ENCODE data around the gene GPR158. TPM values are rescaled to one million over a fixed set of nuclear protein-coding genes. Genes with fewer than 3 reads are reported as not detected.
"Not testable (repeated sequence)": the region's sequence is repeated elsewhere in the genome, so short reads cannot be mapped to it uniquely, and the experiment has no call there.

GPR158 gene
- total and polyA plus RNA-seq, 7 donors = 0.01 to 0.19 (median 0.06) TPM; not detected in 4

- H3K27ac ChIP-seq = no peak overlapping the region
- H3K4me1 ChIP-seq = no peaks in the 10 kb centered on the region
- no peak overlapping the region for H3K4me3 ChIP-seq
- no peaks in the 10 kb centered on the region for H3K9me3 ChIP-seq
- intact Hi-C loops (cut with DNase I) = no loop called here
- no peaks in the 10 kb centered on the region for H3K27me3 ChIP-seq (ENCODE audit: insufficient read depth in 3 of 3, low read length in 2 of 3)
- ATAC-seq (no peak), DNase-seq (no peak)
- WGBS, 3 donors = 61 to 71% (median 68%) methylated on average over 4 of the region's 4 CpGs
- H3K36me3 ChIP-seq (ENCODE audit: insufficient read depth in 1 of 2, low read depth in 1 of 2) = no peaks in the 10 kb centered on the region
- TF ChIP-seq CTCF (IDR thresholded peaks at IDR 0.05) = no peak
Measured at GRCh38 chr10:25297466-25297865, 122.7 kb downstream of the GPR158 start.

- 59 to 71% (median 64%) methylated on average over 2 of the region's 2 CpGs for WGBS, 3 donors
- Histone ChIP-seq H3K27me3 (ENCODE audit: insufficient read depth in 3 of 3, low read length in 2 of 3) (no peaks in the 10 kb centered on the region), H3K4me1 (no peaks in the 10 kb centered on the region), H3K27ac (no peak overlapping the region), H3K36me3 (ENCODE audit: insufficient read depth in 1 of 2, low read depth in 1 of 2) (no peaks in the 10 kb centered on the region), H3K4me3 (no peak overlapping the region), H3K9me3 (no peaks in the 10 kb centered on the region)
- no peak for TF ChIP-seq CTCF (IDR thresholded peaks at IDR 0.05)
- DNase-seq (no peak), ATAC-seq (no peak)
- intact Hi-C loops (cut with DNase I) = no loop called here
Measured at GRCh38 chr10:25300073-25300472, 125.3 kb downstream of the GPR158 start.

GRCh38 chr10:25304606-25305005 is 129.8 kb downstream of the GPR158 start:
- H3K27ac ChIP-seq = no peak overlapping the region
- ATAC-seq = peak; percentile 74 to 90 (median 86)
- 68 to 71% (median 69%) methylated on average over 4 of the region's 4 CpGs for WGBS, 3 donors
- no peaks in the 10 kb centered on the region for H3K36me3 ChIP-seq (ENCODE audit: insufficient read depth in 1 of 2, low read depth in 1 of 2)
- no peak for TF ChIP-seq CTCF (IDR thresholded peaks at IDR 0.05)
- no peak for DNase-seq
- H3K9me3 ChIP-seq = peaks cover 8% of the 10 kb centered on the region
- intact Hi-C loops (cut with DNase I) = no loop called here
- no peaks in the 10 kb centered on the region for H3K27me3 ChIP-seq (ENCODE audit: insufficient read depth in 3 of 3, low read length in 2 of 3)
- no peaks in the 10 kb centered on the region for H3K4me1 ChIP-seq
- H3K4me3 ChIP-seq = no peak overlapping the region

GRCh38 chr10:25306386-25306785 is 131.6 kb downstream of the GPR158 start:
- no peak for ATAC-seq
- TF ChIP-seq CTCF (IDR thresholded peaks at IDR 0.05) = no peak
- Histone ChIP-seq H3K27ac (no peak overlapping the region), H3K4me1 (no peaks in the 10 kb centered on the region), H3K36me3 (ENCODE audit: insufficient read depth in 1 of 2, low read depth in 1 of 2) (no peaks in the 10 kb centered on the region), H3K4me3 (no peak overlapping the region), H3K27me3 (ENCODE audit: insufficient read depth in 3 of 3, low read length in 2 of 3) (no peaks in the 10 kb centered on the region), H3K9me3 (peaks cover 11% of the 10 kb centered on the region)
- 50 to 64% (median 63%) methylated on average over 1 of the region's 1 CpG for WGBS, 3 donors
- no peak for DNase-seq
- intact Hi-C loops (cut with DNase I) = no loop called here

DNA sequence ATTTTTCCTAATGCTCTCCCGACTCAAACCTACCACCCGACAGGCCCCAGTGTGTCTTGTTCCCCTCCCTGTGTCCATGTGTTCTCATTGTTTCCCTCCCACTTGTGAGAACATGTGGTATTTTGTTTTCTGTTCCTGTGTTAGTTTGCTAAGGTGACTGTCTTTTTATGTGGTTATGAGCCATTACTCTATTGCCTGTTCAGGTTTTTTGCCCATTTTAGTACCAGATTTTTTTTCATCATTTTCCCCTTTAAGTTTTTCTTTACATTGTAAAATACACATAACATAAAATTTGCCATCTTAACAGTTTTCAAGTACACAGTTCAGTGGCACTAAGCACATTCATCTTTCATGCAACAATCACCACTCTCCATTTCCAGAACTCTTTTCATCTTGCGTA is 133.5 kb downstream of the GPR158 start:
- intact Hi-C loops (cut with DNase I) = no loop called here
- WGBS, 3 donors = 60 to 64% (median 62%) methylated on average over 3 of the region's 3 CpGs
- H3K4me3 ChIP-seq = no peak overlapping the region

DNA sequence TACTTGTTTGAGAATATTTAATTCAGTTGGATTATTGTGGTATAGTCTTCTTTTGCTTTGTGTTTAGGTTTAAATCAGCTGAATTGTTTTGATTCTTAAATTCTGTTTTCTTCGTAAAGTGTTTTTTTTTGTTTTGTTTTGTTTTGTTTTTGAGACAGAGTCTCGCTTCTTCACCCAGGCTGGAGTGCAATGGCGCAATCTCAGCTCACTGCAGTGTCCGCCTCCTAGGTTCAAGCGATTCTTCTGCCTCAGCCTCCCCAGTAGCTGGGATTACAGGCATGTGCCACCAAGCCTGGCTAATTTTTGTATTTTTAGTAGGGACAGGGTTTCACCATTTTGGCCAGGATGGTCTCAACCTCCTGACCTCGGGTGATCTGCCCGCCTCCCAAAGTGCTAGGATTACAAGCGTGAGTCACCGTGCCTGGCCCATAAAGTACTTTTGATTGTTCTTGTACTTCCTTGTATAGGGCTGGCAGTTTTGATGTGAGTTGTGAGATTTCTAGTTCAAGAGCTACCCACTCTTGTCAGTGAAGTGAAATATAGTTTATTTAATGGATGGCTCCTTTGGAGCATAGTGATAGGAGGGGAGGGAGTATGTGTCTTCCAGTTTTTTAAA is 142.9 kb downstream of the GPR158 start:
- H3K27me3 ChIP-seq (ENCODE audit: insufficient read depth in 3 of 3, low read length in 2 of 3); H3K36me3 ChIP-seq (ENCODE audit: insufficient read depth in 1 of 2, low read depth in 1 of 2); intact Hi-C loops (cut with DNase I); H3K27ac ChIP-seq; H3K4me3 ChIP-seq; ATAC-seq; H3K4me1 ChIP-seq; H3K9me3 ChIP-seq; DNase-seq: not testable (repeated sequence)
- 64 to 67% (median 66%) methylated on average over 9 of the region's 9 CpGs for WGBS, 3 donors

More for the DNA sequence above, 133.5 kb downstream of the GPR158 start:
- peaks cover 11% of the 10 kb centered on the region for H3K9me3 ChIP-seq
- no peak for DNase-seq
- H3K4me1 ChIP-seq = no peaks in the 10 kb centered on the region
- no peaks in the 10 kb centered on the region for H3K36me3 ChIP-seq (ENCODE audit: insufficient read depth in 1 of 2, low read depth in 1 of 2)
- no peak for ATAC-seq
- H3K27ac ChIP-seq = no peak overlapping the region
- H3K27me3 ChIP-seq (ENCODE audit: insufficient read depth in 3 of 3, low read length in 2 of 3) = no peaks in the 10 kb centered on the region
- no peak for TF ChIP-seq CTCF (IDR thresholded peaks at IDR 0.05)

Measured in psoas muscle (tissue), 8 donors.